Activated T-cell treated with anti-CD3 and anti-CD28 coated beads, Interleukin-2, amount 50 U/mL, for 48 hours (primary cell): ENCODE data around the gene MYBPC1.
"Not testable (repeated sequence)": the region's sequence is repeated elsewhere in the genome, so short reads cannot be mapped to it uniquely, and the experiment has no call there.

Source experiments
- DNase-seq, 2 experiments: peaks; one replicate each; pipeline ENCODE4 v3.0.0-alpha.2; 2020

MYBPC1 gene, protein sequence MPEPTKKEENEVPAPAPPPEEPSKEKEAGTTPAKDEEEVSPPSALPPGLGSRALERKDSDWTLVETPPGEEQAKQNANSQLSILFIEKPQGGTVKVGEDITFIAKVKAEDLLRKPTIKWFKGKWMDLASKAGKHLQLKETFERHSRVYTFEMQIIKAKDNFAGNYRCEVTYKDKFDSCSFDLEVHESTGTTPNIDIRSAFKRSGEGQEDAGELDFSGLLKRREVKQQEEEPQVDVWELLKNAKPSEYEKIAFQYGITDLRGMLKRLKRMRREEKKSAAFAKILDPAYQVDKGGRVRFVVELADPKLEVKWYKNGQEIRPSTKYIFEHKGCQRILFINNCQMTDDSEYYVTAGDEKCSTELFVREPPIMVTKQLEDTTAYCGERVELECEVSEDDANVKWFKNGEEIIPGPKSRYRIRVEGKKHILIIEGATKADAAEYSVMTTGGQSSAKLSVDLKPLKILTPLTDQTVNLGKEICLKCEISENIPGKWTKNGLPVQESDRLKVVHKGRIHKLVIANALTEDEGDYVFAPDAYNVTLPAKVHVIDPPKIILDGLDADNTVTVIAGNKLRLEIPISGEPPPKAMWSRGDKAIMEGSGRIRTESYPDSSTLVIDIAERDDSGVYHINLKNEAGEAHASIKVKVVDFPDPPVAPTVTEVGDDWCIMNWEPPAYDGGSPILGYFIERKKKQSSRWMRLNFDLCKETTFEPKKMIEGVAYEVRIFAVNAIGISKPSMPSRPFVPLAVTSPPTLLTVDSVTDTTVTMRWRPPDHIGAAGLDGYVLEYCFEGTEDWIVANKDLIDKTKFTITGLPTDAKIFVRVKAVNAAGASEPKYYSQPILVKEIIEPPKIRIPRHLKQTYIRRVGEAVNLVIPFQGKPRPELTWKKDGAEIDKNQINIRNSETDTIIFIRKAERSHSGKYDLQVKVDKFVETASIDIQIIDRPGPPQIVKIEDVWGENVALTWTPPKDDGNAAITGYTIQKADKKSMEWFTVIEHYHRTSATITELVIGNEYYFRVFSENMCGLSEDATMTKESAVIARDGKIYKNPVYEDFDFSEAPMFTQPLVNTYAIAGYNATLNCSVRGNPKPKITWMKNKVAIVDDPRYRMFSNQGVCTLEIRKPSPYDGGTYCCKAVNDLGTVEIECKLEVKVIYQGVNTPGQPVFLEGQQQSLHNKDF

DNA sequence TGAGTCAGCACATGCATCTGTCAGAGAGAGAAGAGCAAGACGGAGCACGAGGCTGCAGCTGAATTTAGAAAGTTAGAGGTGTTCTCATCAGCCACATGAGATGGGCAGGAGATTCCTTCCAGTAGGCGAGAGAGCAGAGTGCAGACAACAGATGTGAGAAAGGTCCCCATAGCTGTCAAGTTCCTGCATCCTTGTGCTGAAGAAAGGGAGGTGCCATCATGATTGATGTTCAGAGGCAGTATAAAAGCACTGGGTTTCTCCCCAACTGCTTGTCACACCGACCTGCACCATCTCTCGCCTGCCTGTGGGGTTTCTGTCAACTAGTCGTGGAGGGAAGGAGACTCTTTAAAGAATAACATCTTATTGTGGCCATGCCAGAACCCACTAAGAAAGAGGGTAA is at the start of gene MYBPC1:
Gene MYBPC1, plus strand, starts transcription at position 272 of the 400 bp plus-strand sequence. Its CDS starts 100 bp downstream, at position 372.
- DNase-seq = no peak

DNA sequence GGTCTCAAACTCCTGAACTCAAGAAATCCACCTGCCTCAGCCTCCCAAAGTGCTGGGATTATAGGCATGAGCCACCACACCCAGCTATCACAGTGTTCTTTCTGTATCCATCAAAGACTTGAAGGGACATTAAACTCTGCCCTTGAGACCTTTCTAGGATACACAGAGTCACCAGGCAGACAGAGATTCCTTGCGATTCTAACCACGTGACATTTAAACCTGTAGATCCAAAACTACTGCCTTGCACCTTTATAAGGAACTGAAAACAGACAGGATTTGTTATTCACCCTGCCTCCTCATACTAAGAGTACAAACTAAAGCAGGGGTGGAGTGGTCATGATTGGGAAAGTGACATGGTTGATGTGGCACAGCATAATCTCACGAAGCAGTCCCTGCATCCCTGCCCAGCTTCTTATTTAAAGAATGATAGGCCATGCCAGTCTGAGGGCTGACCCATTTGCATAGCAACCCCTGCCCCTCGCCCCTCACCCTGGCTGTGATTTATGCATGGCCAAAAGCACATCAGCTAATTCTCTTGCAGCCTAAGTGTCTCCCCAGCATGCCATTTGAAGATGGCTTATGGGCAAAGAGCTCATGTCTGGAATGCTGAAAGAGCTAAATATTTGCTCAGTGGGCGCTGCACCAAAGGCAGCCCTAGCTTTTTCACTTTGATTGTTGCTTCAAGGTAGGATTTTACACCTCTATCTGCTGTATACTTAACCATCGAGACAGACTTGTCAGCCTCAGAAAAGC is 43.2 kb upstream of the MYBPC1 start:
- no peak for DNase-seq

DNA sequence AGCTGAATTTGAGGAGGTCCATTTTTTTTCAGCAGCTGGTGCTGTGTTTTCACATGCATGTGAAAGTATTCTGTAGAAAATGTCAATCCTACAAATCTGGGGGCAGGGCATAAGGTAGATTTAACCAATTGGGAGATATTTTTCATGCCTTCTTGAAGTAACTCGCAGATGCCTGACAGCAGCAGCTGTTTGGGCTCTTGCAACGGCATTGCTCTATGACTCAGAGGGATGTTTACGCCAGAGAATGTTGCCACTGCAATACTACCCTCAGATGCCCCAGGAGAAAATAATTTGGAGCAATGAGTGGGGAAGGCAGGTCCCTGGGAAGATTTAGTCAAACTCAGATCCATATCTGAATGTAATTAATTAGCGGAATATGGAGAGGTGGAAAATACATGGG is 42.5 kb upstream of the MYBPC1 start:
- DNase-seq = no peak

DNA sequence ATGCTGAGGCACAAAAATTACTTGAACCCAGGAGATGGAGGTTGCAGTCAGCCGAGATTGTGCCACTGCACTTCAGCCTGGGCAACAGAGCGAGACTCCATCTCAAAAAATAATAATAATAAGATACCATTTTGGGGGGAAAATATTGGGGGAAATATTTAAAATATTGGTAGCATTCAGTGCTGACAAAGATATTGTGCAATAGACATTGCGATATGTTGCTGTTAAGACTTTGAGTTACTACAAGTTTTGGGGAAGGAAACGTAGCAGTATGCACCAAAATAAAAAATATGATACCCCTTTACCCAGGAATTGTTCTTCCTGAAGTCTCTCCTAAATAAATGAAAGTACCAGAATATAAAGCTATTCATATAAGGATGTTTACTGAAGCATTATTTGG is 37.7 kb upstream of the MYBPC1 start:
- DNase-seq = no peak

DNA sequence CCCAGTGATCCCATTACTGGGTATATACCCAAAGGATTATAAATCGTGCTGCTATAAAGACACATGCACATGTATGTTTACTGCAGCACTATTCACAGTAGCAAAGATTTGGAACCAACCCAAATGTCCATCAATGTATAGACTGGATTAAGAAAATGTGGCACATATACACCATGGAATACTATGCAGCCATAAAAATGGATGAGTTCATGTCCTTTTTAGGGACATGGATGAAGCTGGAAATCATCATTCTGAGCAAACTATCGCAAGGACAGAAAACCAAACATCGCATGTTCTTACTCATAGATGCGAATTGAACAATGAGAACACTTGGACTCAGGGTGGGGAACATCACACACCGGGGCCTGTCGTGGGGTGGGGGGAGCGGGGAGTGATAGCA is 36.0 kb upstream of the MYBPC1 start:
- DNase-seq = not testable (repeated sequence)

DNA sequence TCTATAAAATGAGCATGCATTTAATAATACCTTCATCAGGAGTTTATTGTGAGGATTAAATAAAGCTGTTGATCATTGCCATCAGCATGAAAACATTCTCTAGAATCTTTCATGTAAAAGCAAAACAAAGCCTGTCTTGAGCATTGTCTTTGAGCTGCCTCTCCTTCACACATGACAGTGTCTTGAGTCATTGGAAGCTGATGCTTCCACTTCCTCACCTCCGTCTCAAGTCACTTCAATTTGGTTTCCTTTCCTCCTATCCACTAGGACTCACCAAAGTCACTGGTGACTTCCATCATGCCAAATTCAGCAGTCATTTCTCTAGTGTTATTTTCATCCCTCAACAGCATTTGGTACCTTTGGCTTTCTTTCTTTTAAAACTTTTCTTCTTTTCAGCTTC is 31.6 kb upstream of the MYBPC1 start:
- DNase-seq = no peak

DNA sequence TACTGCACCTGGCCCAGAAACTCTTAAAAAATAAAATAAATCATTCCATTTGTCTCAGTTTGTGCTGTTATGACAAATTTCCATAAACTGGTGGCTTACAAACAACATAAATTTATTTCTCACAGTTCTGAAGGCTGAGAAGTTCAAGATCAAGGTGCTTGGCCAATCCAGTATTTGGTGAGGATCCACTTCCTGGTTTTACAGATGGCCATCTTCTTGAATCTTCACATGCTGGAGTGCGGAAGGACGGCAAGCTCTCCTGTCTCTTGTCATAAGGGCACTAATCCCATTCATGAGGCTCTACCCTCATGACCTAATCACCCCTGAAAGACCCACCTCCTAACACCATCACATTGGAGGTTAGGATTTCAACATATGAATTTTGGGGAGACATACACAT is 29.9 kb upstream of the MYBPC1 start:
- no peak for DNase-seq

DNA sequence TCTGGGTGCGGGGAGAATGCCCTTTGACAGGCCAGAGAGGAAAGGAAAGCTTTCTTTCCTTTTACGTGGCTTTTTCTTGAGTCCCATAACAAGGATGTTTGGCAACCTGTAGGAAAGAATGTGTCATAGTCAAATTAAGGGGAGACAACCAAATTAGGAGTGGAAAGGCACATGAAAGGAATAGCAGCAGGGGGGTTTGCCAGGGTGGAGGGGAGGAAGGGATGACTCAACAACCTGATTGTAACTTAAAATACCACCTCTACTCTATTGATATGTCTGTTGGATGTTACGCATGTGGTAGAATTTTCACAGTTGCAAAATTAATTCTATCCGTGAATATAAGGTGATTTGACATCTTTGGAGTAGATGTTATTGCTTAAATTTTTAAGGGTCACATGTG is 28.5 kb upstream of the MYBPC1 start:
- DNase-seq = no peak

DNA sequence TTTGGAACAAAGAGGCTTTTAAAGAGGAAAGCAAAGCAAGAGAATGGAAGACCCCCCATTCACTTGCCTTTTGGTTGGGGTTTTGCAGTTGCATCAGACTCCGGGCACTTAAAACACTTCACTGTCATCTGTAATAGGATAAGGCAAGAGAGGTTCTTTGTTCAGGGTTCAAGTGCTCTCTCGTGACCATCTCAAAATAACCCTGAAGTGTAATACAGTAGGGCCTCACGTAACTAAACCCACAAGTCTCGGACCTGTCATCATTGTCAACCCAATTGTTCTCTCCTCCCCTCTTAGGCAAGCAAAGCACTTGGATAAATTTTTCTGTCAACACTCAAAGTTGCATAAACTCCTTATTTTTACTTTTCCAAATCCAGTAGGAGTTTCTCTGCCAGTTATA is 26.9 kb upstream of the MYBPC1 start:
- DNase-seq = no peak

DNA sequence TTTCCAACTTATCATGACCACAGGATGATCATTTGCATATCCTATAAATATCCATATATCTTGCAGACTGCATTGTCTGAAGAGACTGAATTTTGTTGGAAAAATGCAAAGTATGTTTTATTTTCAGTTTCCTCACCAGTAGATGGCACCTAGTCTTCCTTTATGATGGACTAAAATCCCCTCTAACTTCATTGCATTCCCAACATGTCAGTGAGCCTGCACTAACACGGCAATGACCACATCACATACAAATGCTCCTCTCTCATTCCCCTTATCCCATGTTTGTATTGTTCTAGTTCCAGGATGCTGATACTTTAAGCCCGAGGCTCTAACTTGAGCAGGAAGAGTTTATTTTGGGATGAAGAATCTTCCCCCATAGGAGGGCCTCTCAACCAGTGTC is 24.7 kb upstream of the MYBPC1 start:
- DNase-seq = no peak

DNA sequence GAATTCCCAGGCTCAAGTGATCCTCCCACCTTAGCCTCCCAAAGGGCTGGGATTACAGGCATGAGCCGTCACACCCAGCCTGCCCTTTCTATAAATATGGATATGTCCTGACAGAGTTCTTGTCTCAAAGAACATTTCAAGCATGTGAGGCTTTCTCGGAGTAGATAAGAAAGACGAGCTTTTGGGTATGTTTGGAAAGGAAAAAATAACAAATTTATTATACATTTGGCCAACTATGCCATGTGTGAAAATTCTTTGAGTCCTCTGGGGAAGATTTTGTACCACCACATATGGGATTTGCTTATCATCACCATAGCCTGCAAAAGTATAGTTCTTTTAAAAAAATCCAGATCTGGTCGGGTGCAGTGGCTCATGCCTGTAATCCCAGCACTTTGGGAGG is 23.7 kb upstream of the MYBPC1 start:
- no peak for DNase-seq

DNA sequence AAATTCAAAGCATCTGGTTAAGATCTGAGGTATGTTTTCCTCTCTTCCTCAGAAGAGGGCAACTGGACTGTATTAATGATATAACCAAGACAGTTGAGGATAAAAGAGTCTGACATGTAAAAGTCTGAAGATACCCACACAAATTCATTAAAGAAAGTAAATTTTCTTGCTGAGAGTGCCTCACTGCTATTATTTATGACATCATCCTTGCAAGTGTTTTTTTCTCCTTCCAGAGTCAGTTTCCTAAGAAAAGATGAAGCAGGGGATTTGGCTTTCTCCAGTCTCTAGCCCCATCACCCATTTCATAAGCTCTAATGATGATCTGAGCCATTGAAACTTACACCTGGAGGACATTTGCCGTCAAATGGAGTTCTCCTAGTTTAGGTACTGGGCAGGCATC is 21.0 kb upstream of the MYBPC1 start:
- no peak for DNase-seq

DNA sequence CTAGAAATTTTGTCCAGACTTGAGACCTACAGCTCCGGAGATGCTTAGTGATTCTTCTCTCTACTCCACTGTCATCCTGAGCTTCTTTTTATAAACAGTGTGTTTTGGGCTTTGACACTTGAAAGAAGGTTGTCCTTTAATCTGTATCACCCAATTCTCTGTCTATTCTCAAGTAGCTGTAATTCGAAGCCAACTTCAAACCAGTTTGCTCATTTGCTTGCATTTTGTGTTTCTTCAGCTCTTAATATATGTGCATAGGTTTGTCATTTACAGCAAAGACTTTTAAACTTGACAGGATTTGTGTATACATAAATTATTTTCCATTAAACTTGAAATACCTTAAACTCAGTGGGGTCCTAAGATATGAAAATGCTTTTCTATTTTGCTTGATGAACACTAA is 16.4 kb upstream of the MYBPC1 start:
- no peak for DNase-seq

DNA sequence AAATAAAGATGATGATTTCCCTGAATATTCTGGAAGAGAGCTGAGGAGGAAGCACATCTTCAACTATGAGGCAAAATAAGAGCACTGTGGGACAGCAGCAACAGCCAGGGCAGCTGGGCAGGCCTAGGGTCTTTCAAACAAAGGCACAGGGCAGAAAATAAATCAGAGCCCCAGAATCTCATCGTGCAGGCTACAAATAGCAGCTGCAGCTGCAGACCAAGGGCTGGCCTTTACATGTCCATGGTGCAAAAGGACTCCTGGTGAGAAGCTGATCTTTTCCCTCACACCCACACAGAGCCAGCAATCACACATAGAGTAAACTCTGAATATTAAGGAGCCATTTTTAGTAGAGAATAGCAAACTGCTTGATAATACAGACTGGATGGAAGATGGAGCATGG is 13.6 kb upstream of the MYBPC1 start:
- no peak for DNase-seq

DNA sequence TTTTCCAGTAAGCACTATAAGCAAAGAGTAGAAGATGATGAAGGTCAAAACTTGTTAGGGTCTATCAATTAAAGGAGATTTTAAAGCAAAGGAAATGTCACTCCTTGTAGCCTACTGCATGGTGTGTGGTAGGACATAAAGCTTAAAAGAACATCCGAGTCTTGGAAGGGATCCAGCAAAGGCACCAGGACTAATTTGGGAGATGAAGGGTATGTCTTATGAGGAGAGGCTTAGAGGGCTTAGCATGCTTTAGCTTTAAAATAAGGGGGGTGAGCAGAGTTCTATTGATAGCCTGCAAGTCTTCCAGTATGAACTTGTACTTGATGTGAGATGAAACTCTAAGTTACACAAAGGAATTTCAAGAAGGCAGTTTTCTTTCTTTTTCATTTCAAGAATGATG is 11.8 kb upstream of the MYBPC1 start:
- no peak for DNase-seq

DNA sequence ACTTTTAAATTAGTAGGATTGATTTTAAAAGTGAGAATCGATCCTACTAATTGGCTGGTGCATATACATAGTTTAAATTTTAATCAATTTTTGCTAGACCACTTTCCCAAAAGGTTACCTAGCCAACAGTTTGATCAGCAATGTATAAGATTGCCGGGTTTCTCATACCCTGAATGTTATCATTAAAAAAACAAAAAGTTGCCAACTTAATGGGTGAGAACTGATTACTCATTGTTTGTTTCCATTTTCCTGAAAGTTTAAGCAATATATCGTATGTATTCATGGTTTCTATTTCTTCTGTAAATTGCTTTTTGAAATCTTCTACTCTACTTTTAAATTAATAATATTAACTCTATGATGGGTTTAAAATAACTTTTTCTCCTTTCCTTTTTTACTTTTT is 4.4 kb upstream of the MYBPC1 start:
- DNase-seq = no peak

DNA sequence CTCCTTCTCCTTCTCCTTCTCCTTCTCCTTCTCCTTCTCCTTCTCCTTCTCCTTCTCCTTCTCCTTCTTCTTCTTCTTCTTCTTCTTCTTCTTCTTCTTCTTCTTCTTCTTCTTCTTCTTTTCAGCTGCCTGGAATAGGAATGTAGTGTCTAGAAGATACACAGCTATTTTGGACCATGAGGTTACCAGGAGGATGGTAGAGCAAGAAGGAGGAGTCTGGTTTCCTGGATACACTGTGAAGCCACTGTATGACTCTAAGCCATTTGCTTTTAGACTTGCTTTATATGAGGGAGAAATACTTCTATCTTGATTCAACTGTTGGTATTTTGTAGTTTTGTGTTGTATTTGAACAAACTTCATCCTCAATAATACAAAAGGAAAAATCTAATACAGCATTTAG is 3.0 kb upstream of the MYBPC1 start:
- DNase-seq = no peak

DNA sequence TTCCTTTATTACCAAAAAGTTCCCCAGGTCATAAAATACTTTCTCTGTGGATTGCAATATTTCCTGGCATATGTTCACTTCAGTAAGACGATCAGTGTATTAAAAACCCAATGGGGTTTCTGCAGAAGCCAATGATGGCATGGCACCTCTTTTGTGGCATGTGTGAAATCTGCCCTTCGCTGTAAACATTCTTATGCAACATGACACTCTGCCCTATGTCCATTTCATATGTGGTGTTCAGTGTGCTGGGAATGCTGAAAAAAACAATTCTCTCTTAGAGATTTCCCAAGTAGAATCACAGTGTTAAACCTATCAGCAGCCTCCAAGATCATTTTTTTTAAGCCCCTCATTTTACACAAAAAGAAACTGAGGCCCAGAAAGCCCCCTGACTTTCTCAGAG is 2.3 kb upstream of the MYBPC1 start:
- no peak for DNase-seq

DNA sequence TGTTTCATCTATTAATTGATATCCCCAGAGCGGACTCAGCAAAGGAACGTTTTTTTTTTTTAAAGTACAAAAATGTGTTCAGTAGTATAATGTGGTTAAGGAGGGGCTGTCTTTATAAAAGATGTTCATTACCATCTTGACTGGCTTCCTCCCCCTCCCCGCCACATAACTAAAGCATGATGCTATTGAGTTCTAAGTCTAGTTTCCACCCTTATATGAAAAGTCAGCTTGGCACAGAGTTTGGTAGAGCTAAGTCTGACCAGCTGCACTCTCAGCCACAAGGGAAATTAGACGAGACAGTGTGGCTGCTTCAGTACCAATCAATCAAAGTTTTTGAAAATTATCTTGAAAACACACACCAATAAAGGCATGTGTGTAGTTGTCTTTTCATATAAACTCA is 1.9 kb upstream of the MYBPC1 start:
- no peak for DNase-seq

DNA sequence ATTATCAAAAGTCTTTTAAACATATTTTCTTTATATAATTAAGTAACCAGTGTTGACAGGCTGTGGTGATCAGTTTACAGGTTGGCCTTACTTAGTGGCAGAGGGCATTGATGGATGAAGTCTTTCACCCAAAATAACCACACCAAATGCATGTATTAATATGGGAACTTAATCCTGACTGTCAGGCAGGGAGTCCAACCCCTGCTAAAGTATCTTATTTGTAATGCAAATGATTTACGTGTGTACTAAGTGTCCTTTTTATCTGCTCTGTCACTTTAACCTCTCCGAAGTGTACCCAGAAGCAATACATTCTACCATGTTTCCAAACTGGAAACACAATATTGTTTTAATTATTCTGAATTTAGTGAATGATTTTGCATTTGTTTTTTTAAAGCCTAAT is 1.4 kb downstream of the MYBPC1 start:
- no peak for DNase-seq

DNA sequence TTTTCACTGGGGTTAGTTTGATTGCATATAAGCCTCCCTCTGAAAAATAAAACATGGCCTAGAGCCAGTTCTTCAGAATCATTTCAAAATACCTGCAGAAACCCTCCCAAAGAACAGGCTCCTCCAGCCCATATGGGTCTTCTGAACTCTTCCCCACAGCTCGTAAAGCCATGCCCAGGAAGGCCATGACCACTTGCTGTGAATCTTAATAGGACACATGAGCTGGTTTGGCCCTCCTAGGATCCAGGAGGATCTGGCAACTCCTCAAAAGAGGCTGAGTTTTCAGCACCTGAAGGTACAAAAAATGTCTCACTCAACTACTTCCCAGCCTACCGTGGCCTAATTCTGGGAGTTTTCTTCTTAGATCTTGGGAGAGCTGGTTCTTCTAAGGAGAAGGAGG is 2.4 kb downstream of the MYBPC1 start:
- DNase-seq = no peak

DNA sequence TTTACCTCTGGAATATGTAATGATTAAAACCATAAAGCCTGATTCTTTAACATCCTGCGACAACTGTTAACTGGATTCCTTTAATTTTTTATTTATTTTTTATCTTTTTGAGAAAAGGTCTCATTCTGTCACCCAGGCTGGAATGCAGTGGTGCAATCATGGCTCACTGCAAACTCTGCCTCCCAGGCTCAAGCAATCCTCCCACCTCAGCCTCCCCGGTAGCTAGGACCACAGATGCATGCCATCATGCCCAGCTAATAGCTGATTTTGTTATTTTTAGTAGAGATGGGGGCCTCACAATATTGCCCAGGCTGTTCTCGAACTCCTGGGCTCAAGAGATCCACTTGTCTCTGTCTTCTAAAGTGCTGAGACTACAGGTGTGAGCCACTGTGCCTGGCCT is 3.7 kb downstream of the MYBPC1 start:
- no peak for DNase-seq

DNA sequence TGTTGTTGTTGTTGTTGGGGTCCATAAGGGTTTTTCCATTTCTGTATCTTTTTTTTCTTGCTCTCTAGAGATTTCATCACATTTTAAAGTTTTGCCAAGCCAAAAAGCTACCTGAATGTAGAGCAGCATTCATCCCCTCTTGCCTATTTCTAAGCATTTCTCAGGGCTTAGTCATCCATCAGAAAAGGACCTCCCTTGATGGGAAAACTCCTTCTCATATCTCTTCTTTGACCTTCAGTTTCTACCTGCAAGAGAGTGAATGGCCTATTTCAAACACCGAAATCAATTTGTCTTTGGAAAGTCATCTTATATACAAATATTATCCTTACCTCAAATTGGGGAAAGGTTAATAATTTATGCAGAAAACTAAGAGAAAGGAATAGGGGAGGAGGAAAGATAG is 4.5 kb downstream of the MYBPC1 start:
- no peak for DNase-seq
